ENCODE results near the gene NTNG1.

Gene NTNG1

DNA sequence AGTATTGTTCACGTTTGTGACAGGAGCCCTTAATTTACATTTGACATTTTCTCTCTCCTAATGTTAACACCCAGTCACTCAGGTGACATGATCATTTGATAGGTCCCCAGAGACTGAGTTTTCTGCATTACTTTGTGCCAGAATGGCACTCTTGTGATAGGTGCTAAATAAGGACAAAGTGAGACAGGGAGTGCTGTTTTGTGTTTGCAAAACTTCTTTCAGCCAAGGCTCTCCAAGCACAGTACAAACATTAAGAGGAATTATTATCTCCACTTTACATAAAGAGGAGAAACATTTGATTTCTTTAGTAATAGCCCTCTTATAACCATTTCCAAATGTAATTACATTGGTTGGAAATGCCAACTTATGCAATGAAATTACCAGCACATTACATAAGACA, 355.2 kb downstream of the NTNG1 start:
- POLR2A ChIA-PET = no interaction called here

DNA sequence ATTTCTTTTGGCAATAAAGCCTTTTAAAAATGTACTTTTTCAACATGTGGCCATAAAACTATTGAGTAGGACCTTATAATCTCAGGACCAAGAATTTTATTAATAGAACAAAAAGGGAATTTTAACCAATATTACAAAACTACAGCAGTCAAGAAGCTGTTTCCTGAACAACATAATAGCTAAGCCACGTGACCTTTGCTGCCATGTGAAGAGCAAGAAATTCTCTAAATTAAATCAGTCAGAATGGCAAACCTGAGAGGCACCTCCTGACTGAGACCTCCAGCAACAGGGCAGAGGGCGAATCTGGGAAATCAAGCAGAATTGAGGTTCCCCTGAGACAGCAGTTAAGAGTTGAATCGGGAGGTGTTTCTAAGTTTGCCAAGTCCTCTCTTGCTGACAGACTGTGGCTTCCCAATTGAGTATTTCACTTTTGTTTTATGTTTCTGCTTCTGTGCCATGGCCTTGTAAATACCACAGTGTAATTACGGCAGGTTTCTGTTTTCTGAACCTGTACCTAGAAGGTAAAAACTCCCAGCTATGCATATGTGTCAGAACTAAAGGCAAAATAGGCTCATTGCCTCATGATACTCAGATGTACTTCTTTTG, 358.4 kb downstream of the NTNG1 start:
- CTCF ChIA-PET = no interaction called here
- POLR2A ChIA-PET = no interaction called here
- TF ChIP-seq, protein P1, sequence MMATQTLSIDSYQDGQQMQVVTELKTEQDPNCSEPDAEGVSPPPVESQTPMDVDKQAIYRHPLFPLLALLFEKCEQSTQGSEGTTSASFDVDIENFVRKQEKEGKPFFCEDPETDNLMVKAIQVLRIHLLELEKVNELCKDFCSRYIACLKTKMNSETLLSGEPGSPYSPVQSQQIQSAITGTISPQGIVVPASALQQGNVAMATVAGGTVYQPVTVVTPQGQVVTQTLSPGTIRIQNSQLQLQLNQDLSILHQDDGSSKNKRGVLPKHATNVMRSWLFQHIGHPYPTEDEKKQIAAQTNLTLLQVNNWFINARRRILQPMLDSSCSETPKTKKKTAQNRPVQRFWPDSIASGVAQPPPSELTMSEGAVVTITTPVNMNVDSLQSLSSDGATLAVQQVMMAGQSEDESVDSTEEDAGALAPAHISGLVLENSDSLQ (IDR thresholded peaks at IDR 0.05) = no peak
- TF ChIP-seq SUZ12 (IDR thresholded peaks at IDR 0.05) (no peak), ARNT (IDR thresholded peaks at IDR 0.05) (no peak), FOXK2 (IDR thresholded peaks at IDR 0.05) (no peak), LEF1 (IDR thresholded peaks at IDR 0.05; ENCODE audit: borderline replicate concordance) (no peak), CTBP1 (IDR thresholded peaks at IDR 0.05; ENCODE audit: borderline replicate concordance) (no peak), FOXM1 (IDR thresholded peaks at IDR 0.05; ENCODE audit: borderline replicate concordance) (no peak), TARDBP (IDR thresholded peaks at IDR 0.05) (no peak), ELF4 (IDR thresholded peaks at IDR 0.05) (no peak), FOXA1 (IDR thresholded peaks at IDR 0.05) (no peak), ZNF384 (IDR thresholded peaks at IDR 0.05) (no peak), NFRKB (IDR thresholded peaks at IDR 0.05) (no peak), SP1 (IDR thresholded peaks at IDR 0.05) (no peak), L3MBTL2 (conservative IDR thresholded peaks at IDR 0.05) (no peak), BHLHE40 (IDR thresholded peaks at IDR 0.05; ENCODE audit: borderline replicate concordance) (no peak), HDGF (IDR thresholded peaks at IDR 0.05; ENCODE audit: borderline replicate concordance) (no peak)
- no peak for DNase-seq (ENCODE audit: extremely low spot score)

More for the DNA sequence above, 355.2 kb downstream of the NTNG1 start:
- CTCF ChIA-PET = no interaction called here
- no peak for TF ChIP-seq ARNT (IDR thresholded peaks at IDR 0.05)
- TF ChIP-seq BHLHE40 (IDR thresholded peaks at IDR 0.05; ENCODE audit: borderline replicate concordance) = no peak
- TF ChIP-seq HDGF (IDR thresholded peaks at IDR 0.05; ENCODE audit: borderline replicate concordance) = no peak
- no peak for TF ChIP-seq SP1 (IDR thresholded peaks at IDR 0.05)
- TF ChIP-seq ZNF384 (IDR thresholded peaks at IDR 0.05) = no peak
- no peak for TF ChIP-seq LEF1 (IDR thresholded peaks at IDR 0.05; ENCODE audit: borderline replicate concordance)
- no peak for DNase-seq (ENCODE audit: extremely low spot score)

DNA sequence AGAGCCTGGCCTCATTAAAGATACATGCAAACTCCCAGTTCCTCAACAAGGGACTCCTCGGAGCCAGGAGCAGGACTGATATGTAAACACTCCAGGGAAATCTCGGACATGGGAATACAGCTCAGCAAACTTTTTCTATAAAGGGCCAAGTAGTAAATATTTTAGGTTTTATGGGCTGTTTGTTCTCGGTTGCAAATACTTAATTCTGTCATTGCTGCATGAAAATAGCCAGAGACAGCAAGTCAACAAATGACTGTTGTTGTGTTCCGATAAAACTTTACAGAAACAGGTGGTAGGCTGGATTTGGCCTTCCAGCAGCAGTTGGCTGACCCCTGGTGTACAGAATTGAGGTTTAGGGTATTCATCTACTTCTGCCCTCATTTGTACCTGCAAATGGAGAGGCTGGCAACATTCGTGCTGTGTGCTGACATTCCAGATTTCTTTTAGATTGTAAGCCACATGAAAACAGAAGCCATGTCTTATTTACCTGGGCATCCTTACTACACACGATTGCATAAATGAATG, 360.3 kb downstream of the NTNG1 start:
- POLR2A ChIA-PET = no interaction called here
- CTCF ChIA-PET = no interaction called here
- no peak for TF ChIP-seq NFRKB (IDR thresholded peaks at IDR 0.05)
- TF ChIP-seq SP1 (IDR thresholded peaks at IDR 0.05) = no peak
- TF ChIP-seq TARDBP (IDR thresholded peaks at IDR 0.05) = no peak
- TF ChIP-seq ELF4 (IDR thresholded peaks at IDR 0.05) = no peak
- TF ChIP-seq FOXK2 (IDR thresholded peaks at IDR 0.05) = no peak
- TF ChIP-seq FOXA1 (IDR thresholded peaks at IDR 0.05) = no peak
- TF ChIP-seq, protein P1 (IDR thresholded peaks at IDR 0.05) = no peak
- no peak for TF ChIP-seq CTBP1 (IDR thresholded peaks at IDR 0.05; ENCODE audit: borderline replicate concordance)
- no peak for TF ChIP-seq L3MBTL2 (conservative IDR thresholded peaks at IDR 0.05)
- TF ChIP-seq HDGF (IDR thresholded peaks at IDR 0.05; ENCODE audit: borderline replicate concordance) = no peak
- TF ChIP-seq BHLHE40 (IDR thresholded peaks at IDR 0.05; ENCODE audit: borderline replicate concordance) = no peak
- no peak for TF ChIP-seq FOXM1 (IDR thresholded peaks at IDR 0.05; ENCODE audit: borderline replicate concordance)
- TF ChIP-seq ZNF384 (IDR thresholded peaks at IDR 0.05) = no peak
- no peak for TF ChIP-seq ARNT (IDR thresholded peaks at IDR 0.05)
- TF ChIP-seq SUZ12 (IDR thresholded peaks at IDR 0.05) = no peak
- no peak for TF ChIP-seq LEF1 (IDR thresholded peaks at IDR 0.05; ENCODE audit: borderline replicate concordance)
- no peak for DNase-seq (ENCODE audit: extremely low spot score)

DNA sequence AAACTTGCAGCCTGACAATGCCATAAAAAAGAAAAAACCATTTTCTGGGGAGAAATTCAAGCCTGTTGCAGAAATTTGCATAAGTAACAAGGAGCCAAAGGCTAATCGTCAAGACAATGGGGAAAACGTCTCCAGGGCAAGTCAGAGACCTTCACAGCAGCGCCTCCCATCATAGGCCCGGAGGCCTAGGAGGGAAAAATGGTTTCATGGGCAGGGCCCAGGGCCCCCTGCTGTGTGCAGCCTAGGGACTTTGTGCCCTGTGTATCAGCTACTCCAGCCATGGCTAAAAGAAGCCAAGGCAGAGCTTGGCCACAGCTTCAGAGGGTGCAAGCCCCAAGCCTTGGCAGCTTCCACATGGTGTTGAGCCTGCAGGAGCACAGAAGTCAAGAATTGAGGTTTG, 369.5 kb downstream of the NTNG1 start:
- TF ChIP-seq L3MBTL2 (conservative IDR thresholded peaks at IDR 0.05) = no peak
- no peak for TF ChIP-seq BHLHE40 (IDR thresholded peaks at IDR 0.05; ENCODE audit: borderline replicate concordance)
- no peak for TF ChIP-seq HDGF (IDR thresholded peaks at IDR 0.05; ENCODE audit: borderline replicate concordance)
- TF ChIP-seq SP1 (IDR thresholded peaks at IDR 0.05) = no peak
- no peak for TF ChIP-seq CTBP1 (IDR thresholded peaks at IDR 0.05; ENCODE audit: borderline replicate concordance)
- TF ChIP-seq SUZ12 (IDR thresholded peaks at IDR 0.05) = no peak
- TF ChIP-seq, protein P1 (IDR thresholded peaks at IDR 0.05) = no peak
- TF ChIP-seq LEF1 (IDR thresholded peaks at IDR 0.05; ENCODE audit: borderline replicate concordance) = no peak
- no peak for TF ChIP-seq FOXK2 (IDR thresholded peaks at IDR 0.05)
- TF ChIP-seq ZNF384 (IDR thresholded peaks at IDR 0.05) = no peak
- no peak for TF ChIP-seq FOXA1 (IDR thresholded peaks at IDR 0.05)
- no peak for DNase-seq (ENCODE audit: extremely low spot score)
- POLR2A ChIA-PET = no interaction called here
- CTCF ChIA-PET = no interaction called here

DNA sequence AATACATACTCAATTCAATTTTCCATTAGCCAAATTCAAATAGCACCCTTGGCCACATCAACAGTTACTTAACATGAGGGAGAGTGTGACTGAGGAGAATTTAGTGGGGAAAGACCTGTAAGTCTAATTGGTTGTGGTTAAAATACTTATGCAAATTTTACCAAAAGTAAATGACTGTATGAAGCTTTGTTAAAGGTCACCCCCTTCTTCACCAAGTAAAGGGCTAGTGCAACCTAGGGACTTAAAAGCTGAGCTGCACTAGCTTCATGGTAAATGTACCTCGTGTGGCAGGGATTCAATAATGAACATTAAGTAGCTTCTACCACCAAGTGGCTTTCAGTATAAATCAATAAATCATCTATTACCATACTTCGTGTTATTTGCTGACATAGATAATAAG, 372.0 kb downstream of the NTNG1 start:
- ChIA-PET CTCF (no interaction called here), POLR2A (no interaction called here)
- TF ChIP-seq SP1 (IDR thresholded peaks at IDR 0.05) = no peak
- no peak for TF ChIP-seq ZNF384 (IDR thresholded peaks at IDR 0.05)
- TF ChIP-seq, protein P1 (IDR thresholded peaks at IDR 0.05) = no peak
- no peak for TF ChIP-seq ARNT (IDR thresholded peaks at IDR 0.05)
- TF ChIP-seq NFRKB (IDR thresholded peaks at IDR 0.05) = no peak
- no peak for DNase-seq (ENCODE audit: extremely low spot score)

DNA sequence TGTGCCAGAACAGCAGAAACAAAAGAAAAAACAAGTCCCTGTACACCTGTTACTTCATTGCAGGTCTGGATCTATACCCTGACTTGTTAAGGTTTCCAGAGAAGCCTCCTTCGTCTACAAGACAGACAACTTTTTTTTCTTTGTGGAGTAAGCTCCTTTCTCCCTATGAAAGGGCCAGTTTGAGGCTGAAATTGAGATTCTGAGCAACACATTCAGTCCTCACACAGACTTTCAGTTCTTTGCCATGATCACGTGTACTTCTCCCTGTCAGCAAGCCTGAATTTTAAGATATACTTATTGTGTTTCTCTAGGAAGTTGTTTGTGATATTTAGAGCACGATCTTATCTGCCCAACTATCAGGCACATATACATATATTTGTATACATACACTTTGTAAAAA, 374.0 kb downstream of the NTNG1 start:
- no peak for TF ChIP-seq ELF4 (IDR thresholded peaks at IDR 0.05)
- no peak for TF ChIP-seq BHLHE40 (IDR thresholded peaks at IDR 0.05; ENCODE audit: borderline replicate concordance)
- TF ChIP-seq FOXM1 (IDR thresholded peaks at IDR 0.05; ENCODE audit: borderline replicate concordance) = no peak
- TF ChIP-seq NFRKB (IDR thresholded peaks at IDR 0.05) = no peak
- TF ChIP-seq CTBP1 (IDR thresholded peaks at IDR 0.05; ENCODE audit: borderline replicate concordance) = no peak
- TF ChIP-seq SP1 (IDR thresholded peaks at IDR 0.05) = no peak
- TF ChIP-seq SUZ12 (IDR thresholded peaks at IDR 0.05) = no peak
- TF ChIP-seq, protein P1 (IDR thresholded peaks at IDR 0.05) = no peak
- no peak for TF ChIP-seq ZNF384 (IDR thresholded peaks at IDR 0.05)
- TF ChIP-seq ARNT (IDR thresholded peaks at IDR 0.05) = no peak
- TF ChIP-seq HDGF (IDR thresholded peaks at IDR 0.05; ENCODE audit: borderline replicate concordance) = no peak
- CTCF ChIA-PET = interaction anchor here (2.5 kb wide), 1 partner anchor 15 kb away, joined by 7 read pairs; no protein-coding TSS in a partner anchor
- no peak for DNase-seq (ENCODE audit: extremely low spot score)
- POLR2A ChIA-PET = no interaction called here

Data from HEK293T (cell line).